HL-60 (cell line): ENCODE measurements around the gene SPATA20.

Experiments
- POLR2AphosphoS5 ChIP-seq: IDR thresholded peaks from 2 replicates; pipeline ENCODE4 v1.6.1; 2012; ENCODE audit warnings: low read depth
- TF ChIP-seq, protein P1 (sequence below): IDR thresholded peaks from one replicate; pipeline ENCODE4 v1.5.1; 2011; ENCODE audit warnings: low read length, control low read depth, inconsistent platforms; ENCODE audit not compliant: insufficient read depth

DNA sequence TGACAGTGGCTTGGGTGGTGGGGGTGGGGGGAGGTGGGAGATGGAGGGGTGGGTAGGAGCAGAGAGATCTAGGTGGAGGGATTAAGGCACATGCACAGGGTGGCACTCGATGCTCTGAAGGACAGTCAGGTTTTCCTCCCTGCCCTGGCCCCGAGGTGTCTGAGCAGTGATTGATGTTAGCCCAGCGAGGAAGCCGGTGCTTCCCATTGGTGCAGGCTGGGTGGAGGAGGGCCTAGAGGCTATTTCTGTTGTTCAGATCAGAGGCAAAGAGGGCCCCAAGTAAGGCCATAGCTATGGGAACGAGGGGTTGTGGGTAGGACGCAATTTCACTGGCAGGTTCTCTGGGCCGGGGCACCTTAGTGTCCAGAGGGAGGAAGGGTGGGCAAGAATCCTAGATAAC lies 36.7 kb downstream of the SPATA20 start:
- no peak for TF ChIP-seq POLR2AphosphoS5
- TF ChIP-seq, protein P1, sequence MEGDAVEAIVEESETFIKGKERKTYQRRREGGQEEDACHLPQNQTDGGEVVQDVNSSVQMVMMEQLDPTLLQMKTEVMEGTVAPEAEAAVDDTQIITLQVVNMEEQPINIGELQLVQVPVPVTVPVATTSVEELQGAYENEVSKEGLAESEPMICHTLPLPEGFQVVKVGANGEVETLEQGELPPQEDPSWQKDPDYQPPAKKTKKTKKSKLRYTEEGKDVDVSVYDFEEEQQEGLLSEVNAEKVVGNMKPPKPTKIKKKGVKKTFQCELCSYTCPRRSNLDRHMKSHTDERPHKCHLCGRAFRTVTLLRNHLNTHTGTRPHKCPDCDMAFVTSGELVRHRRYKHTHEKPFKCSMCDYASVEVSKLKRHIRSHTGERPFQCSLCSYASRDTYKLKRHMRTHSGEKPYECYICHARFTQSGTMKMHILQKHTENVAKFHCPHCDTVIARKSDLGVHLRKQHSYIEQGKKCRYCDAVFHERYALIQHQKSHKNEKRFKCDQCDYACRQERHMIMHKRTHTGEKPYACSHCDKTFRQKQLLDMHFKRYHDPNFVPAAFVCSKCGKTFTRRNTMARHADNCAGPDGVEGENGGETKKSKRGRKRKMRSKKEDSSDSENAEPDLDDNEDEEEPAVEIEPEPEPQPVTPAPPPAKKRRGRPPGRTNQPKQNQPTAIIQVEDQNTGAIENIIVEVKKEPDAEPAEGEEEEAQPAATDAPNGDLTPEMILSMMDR: no peak
